Fibroblast of pulmonary artery (primary cell): Measurements from ENCODE around the gene CHST15.
A peak's percentile ranks its signal among the peaks of the same experiment; 100 is the strongest.

Experiments used
- DNase-seq: peaks from one replicate; pipeline ENCODE4 v3.0.0-alpha.2; 2010; ENCODE audit warnings: low read depth
- H3K4me3 ChIP-seq: replicated peaks from 2 replicates; pipeline ENCODE4 v1.5.1; 2011; ENCODE audit warnings: low read depth, mild to moderate bottlenecking, control low read depth, low read length, moderate library complexity
- TF ChIP-seq, protein P1 (sequence below): IDR thresholded peaks from 2 replicates; pipeline ENCODE4 v1.5.1; 2011; ENCODE audit warnings: mild to moderate bottlenecking, control low read depth, low read length, inconsistent platforms; ENCODE audit errors: missing control alignments

Gene CHST15, protein sequence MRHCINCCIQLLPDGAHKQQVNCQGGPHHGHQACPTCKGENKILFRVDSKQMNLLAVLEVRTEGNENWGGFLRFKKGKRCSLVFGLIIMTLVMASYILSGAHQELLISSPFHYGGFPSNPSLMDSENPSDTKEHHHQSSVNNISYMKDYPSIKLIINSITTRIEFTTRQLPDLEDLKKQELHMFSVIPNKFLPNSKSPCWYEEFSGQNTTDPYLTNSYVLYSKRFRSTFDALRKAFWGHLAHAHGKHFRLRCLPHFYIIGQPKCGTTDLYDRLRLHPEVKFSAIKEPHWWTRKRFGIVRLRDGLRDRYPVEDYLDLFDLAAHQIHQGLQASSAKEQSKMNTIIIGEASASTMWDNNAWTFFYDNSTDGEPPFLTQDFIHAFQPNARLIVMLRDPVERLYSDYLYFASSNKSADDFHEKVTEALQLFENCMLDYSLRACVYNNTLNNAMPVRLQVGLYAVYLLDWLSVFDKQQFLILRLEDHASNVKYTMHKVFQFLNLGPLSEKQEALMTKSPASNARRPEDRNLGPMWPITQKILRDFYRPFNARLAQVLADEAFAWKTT

DNA sequence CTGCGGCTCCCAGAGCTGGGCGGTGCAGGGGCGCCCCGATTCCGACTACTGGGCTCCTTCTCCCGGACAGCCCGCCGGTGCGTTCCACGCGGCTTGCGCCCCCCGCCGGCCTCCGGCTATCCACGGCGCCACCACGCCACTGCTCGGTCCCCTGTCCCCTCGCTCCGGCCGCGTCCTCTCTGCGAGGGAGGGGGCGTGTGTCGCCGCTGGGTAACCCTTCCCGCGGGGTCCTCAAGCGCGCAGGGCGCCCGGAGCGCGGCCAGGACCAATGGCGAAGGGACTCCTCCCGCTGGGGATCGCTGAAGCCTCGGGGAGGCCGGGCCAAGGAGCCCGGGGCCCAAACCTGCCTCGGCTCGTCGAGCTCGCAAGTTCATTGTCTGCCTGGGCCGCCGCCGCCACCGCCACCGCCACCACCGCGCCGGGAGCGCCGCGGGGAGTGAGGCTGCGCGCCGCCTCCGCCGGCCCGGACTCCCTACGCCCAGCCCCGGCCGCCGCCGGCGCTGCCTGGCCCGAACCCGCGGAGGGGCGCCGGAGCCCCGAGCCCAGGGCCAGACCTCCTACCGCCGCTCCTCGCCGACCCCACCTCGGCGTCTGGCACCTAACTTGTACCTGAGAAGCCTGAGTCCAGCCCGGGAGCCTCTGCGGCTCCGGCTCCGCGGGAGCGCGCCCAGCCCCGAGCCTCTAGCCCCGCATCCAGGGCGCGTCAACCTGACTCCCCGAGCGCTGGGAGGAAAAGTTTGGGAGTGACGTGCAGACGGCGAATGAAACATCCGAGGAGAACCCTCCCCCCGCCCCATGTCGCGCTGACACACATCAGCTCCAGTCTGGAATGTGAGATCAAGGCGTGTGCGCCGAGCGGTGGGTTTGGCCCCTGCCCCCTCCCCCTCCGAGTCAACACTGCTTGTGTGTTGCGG lies at the start of gene CHST15:
Gene CHST15, minus strand, starts transcription at position 739 of the 914 bp plus-strand sequence. CDS start 47,386 bp downstream, outside the sequence.
- H3K4me3 ChIP-seq: peak within 1 kb of the TSS; percentile 47

DNA sequence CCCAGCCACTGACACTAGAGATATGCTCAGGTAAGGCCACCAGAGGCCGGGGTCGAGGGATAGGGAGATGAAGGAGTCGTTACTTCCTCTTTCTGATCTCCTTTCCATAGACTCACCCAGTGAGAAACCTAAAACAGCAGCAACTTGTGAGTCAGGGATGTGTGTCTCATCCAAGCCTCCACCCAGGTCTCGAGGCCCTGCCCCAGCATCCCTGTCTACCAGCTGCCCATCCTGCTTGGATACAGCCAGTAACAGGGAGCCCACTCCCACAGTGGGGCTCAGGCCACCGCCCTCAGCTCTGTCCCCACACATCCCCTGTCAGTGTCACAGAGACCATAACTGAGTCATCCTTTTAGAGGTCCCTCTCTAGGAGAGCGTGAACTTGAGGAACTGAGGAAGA lies 49.6 kb upstream of the CHST15 start:
- H3K4me3 ChIP-seq: no peak overlapping the region
- TF ChIP-seq, protein P1, sequence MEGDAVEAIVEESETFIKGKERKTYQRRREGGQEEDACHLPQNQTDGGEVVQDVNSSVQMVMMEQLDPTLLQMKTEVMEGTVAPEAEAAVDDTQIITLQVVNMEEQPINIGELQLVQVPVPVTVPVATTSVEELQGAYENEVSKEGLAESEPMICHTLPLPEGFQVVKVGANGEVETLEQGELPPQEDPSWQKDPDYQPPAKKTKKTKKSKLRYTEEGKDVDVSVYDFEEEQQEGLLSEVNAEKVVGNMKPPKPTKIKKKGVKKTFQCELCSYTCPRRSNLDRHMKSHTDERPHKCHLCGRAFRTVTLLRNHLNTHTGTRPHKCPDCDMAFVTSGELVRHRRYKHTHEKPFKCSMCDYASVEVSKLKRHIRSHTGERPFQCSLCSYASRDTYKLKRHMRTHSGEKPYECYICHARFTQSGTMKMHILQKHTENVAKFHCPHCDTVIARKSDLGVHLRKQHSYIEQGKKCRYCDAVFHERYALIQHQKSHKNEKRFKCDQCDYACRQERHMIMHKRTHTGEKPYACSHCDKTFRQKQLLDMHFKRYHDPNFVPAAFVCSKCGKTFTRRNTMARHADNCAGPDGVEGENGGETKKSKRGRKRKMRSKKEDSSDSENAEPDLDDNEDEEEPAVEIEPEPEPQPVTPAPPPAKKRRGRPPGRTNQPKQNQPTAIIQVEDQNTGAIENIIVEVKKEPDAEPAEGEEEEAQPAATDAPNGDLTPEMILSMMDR: no peak

More for the DNA sequence above, at the start of gene CHST15:
- peak; percentile 36 for DNase-seq
- TF ChIP-seq, protein P1: no peak

DNA sequence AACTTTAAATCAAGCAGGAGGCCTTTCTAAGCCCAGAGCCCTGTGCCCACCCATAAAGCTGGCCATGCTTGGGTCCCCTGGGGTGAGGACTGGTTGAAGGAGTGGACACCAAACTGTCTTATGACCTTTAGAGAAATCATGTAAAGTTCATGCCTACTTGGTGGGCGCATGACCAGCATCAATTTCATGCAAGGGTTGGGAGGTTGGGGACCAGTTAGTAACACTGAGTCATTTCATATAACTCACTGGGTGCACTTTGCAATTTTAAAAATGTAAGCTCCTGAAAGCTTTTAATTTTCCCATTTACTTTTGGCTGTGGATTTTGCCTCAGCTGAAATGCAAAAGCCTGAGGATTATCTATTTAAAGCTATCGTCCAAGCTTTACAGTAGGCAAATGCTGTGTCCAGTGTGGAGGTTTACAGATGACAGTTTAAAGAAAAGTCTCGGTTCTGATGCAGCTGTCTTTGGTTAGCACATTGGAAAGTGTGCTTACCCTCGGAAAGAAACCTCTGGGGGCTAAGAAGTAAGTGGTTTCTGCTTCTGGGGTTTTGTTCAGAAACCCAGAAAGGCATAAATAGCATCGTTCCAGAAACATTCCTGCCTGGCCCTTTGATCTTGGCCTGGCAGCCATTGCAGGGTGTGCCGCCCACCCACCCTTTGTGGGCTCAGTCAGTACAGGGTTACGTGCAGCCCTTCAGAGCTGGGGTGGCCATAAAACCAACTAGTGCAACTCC lies 48.8 kb upstream of the CHST15 start:
- H3K4me3 ChIP-seq: no peak overlapping the region
- no peak for DNase-seq
- TF ChIP-seq, protein P1: no peak

More for the DNA sequence above, 49.6 kb upstream of the CHST15 start:
- DNase-seq: no peak

DNA sequence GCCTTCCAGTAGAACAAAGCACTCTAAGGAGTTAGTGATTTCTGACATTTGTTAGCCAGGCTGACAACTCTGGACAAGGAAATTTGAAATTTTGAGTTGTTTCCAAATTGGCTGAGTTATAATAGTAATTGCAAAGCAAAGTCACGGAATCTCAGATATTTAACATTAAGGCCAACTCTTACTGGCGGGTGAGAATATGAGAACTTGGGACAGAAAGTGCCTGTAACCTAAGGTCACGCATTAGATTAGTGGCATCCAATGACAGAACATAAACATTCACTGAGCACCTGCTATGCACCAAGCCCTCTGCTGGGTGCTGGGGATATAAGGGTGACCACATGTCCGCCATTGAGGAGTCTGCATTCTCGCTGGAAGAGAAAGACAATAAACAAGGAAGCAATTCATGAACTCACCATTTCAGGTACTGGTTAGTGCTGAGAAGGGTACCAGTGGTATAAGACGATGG lies 45.5 kb upstream of the CHST15 start:
- H3K4me3 ChIP-seq: no peak overlapping the region
- TF ChIP-seq, protein P1: no peak
- DNase-seq: no peak

DNA sequence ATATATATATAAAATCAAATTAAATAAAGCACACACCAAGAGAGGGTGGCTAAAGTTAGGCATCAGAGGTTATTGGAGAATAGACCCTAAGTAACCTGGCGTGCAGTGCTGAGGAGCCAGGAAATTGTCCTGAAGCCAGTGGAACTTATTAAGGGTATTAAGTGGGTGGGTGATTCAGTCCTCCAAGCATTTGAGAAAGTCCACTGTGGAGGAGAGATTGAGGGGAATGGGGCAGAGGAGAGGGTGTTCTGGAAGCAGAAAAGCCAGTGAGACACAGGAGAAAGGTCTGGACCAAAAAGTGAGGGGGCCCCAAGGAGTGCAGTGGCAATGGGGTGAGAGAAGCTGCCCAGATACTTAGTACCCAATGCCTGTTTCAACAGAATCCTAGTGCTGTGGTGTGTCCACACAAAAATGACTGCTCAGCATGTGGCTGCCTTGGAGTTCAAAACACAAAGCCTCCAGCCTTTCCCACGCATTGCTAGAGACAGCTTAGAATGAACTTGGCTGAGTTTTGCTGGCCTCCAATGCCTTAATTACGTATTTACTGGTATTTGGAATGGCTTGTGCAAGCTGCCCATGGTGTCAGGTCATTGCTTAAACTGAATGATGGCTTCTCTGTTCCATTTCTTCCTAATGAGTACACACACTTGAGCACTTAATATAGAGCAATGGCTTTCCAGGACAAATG lies 44.9 kb upstream of the CHST15 start:
- no peak overlapping the region for H3K4me3 ChIP-seq
- TF ChIP-seq, protein P1: no peak
- DNase-seq: no peak
